Measurements from ENCODE around the gene ARHGAP18.
"Not testable (repeated sequence)": the region's sequence is repeated elsewhere in the genome, so short reads cannot be mapped to it uniquely, and the experiment has no call there.

ARHGAP18 gene

DNA sequence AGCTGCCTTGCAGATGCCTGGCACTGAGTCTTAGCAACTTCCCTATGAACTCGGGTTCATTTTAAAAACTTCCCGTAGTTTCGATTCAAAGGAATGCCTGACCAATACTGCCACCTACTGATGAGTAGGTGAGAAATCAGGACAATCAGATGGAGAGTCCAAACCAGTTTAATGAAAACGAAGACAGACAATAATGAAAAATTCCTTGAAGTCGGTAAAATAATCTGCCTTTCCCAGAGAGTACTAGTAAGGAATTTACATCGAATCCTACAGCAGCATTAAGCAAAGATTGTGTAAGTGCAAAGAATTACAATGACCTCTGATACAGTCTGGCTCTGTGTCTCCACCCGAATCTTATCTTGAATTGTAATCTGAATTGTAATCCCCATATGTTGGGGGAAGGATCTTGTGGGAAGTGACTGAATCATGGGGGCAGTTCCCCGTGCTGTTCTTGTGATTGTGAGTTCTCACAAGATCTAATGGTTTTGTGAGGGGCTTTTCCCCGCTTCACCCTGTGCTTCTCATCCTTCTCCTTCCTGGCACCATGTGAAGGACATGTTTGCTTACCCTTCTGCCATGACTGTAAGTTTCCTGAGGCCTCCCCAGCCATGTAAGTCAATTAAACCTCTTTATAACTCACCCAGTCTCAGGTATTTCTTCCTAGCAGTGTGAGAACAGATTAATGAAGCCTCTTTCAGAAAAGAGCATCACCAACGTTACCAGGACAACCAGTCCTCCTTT is 134.4 kb downstream of the ARHGAP18 start:
- DNase-seq (ENCODE audit: insufficient read length, low spot score) (no peak), FAIRE-seq (no peak)
- TF ChIP-seq, protein P1, sequence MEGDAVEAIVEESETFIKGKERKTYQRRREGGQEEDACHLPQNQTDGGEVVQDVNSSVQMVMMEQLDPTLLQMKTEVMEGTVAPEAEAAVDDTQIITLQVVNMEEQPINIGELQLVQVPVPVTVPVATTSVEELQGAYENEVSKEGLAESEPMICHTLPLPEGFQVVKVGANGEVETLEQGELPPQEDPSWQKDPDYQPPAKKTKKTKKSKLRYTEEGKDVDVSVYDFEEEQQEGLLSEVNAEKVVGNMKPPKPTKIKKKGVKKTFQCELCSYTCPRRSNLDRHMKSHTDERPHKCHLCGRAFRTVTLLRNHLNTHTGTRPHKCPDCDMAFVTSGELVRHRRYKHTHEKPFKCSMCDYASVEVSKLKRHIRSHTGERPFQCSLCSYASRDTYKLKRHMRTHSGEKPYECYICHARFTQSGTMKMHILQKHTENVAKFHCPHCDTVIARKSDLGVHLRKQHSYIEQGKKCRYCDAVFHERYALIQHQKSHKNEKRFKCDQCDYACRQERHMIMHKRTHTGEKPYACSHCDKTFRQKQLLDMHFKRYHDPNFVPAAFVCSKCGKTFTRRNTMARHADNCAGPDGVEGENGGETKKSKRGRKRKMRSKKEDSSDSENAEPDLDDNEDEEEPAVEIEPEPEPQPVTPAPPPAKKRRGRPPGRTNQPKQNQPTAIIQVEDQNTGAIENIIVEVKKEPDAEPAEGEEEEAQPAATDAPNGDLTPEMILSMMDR (IDR thresholded peaks at IDR 0.05; ENCODE audit: insufficient read depth, missing control alignments), result peak; percentile 71

DNA sequence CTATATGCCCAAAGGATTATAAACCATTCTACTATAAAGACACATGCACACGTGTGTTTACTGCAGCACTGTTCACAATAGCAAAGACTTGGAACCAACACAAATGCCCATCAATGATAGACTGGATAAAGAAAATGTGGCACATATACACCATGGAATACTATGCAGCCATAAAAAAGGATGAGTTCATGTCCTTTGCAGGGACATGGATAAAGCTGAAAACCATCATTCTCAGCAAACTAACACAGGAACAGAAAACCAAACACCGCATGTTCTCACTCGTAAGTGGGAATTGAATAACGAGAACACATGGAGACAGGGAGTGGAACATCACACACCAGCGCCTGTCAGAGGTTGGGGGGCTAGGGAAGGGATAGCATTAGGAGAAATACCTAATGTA is 135.4 kb downstream of the ARHGAP18 start:
- not testable (repeated sequence) for DNase-seq (ENCODE audit: insufficient read length, low spot score); FAIRE-seq

DNA sequence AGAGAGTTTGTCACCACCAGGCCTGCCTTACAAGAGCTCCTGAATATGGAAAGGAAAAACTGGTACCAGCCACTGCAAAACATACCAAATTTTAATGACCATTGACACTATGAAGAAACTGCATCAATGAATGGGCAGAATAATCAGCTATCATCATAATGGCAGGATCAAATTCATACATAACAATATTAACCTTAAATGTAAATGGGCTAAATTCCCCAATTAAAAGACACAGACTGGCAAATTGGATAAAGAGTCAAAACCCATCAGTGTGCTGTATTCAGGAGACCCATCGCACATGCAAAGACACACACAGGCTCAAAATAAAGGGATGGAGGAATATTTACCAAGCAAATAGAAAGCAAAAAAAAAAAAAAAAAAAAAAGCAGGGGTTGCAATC is 139.0 kb downstream of the ARHGAP18 start:
- not testable (repeated sequence) for DNase-seq (ENCODE audit: insufficient read length, low spot score); FAIRE-seq

DNA sequence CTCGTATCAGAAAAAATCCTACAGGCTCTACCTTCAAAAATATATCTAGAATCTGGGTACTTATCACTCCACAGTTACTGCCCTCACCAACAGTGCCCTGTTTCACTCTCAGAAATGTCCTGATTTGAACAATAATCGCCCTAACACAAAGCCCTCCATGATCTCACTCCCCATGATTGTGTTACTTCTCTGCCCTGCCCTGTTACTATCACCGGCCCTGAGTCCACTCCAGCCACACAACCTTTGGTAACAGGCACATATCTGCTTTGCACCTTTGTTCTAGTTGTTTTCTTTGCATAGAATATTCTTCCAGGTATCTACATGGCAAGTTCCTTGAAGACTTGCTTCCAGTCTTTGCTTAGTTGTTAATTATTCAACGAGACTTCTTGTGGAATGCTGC is 142.0 kb downstream of the ARHGAP18 start:
- TF ChIP-seq, protein P1 (IDR thresholded peaks at IDR 0.05; ENCODE audit: insufficient read depth, missing control alignments), result no peak
- no peak for FAIRE-seq

DNA sequence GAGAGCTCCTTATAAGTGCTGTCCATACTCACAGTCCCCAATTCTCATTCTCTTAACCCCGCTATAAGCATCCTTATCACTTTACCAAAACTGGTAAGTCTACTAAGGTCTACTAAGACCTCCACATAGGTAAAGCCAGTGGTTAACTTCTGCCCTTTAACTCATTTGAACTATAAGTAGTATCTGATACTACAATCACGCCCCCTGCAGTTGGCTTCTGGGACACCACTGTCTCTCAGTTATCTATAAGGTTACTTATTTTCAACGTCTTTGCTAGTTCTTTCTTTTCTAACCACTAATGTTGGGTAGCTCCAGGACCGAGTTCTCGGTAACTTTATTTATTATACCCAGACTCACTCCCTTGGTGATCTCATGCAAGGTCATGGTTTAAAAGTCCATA is 142.6 kb downstream of the ARHGAP18 start:
- FAIRE-seq (no peak), DNase-seq (ENCODE audit: insufficient read length, low spot score) (no peak)
- TF ChIP-seq, protein P1 (IDR thresholded peaks at IDR 0.05; ENCODE audit: insufficient read depth, missing control alignments), result peak; percentile 15

More for the DNA sequence above, 142.0 kb downstream of the ARHGAP18 start:
- DNase-seq (ENCODE audit: insufficient read length, low spot score), result no peak

DNA sequence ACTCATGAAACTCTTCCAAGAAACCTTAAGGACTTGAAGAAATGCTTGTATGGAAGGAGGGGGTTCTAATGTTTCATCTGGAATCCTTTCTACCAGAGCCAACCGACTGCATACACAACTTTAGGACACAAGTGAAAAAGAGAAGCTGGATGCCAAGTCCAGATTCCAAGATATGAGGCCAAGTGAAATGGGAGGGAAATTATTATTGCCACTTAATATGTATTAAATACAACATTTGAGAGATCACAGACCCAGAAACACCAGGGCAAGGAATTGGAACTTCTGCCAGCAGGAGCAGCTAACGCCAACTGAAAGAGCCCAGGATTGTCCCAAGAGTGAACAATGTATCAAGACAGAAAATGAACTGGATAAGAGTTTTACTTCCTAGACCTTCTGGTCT is 144.2 kb downstream of the ARHGAP18 start:
- no peak for FAIRE-seq
- TF ChIP-seq, protein P1 (IDR thresholded peaks at IDR 0.05; ENCODE audit: insufficient read depth, missing control alignments), result no peak
- no peak for DNase-seq (ENCODE audit: insufficient read length, low spot score)

DNA sequence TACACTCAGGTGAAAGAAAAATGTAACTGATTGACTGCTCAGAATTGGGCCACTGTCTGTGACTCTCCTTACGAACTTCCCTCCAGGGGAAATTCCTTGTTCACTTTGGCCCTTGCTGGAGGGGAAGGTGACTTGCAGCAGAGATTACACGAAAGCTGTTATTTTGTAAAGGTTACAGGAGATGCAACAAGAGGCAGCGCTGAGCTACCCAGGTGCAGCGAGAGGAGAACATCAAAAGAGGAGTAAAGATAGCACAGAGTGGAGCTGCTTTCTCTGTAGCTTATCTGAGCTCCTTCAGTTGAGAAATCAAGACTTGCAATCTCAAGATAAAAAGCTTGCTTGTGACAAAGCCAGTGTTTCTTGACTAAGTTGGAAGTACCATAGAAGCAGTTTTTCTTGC is 144.6 kb downstream of the ARHGAP18 start:
- FAIRE-seq, result no peak
- no peak for DNase-seq (ENCODE audit: insufficient read length, low spot score)
- TF ChIP-seq, protein P1 (IDR thresholded peaks at IDR 0.05; ENCODE audit: insufficient read depth, missing control alignments), result no peak

DNA sequence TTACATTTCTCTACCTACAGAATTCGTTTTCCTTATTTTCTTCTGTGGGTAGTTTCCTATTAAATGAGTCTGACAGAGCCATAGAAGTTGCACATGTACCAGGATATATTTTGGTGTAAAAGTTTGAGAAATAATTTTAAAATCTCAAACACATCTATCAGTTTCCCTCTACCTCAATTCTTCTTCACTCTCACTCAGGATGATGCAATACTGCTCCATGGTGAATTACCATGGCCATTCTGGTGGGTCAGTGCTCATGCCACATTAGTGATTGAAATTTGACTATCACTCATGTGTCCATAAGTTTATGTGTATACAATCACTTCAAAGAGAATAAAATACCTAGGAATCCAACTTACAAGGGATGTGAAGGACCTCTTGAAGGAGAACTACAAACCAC is 151.7 kb downstream of the ARHGAP18 start:
- TF ChIP-seq, protein P1 (IDR thresholded peaks at IDR 0.05; ENCODE audit: insufficient read depth, missing control alignments), result no peak
- FAIRE-seq, result no peak
- DNase-seq (ENCODE audit: insufficient read length, low spot score), result no peak

Measured in D721Med (cell line).